Measurements from ENCODE around the gene TSGA10IP. TPM values are rescaled to one million over a fixed set of nuclear protein-coding genes. Genes with fewer than 3 reads are reported as not detected.

Gene TSGA10IP
- total RNA-seq: not detected

DNA sequence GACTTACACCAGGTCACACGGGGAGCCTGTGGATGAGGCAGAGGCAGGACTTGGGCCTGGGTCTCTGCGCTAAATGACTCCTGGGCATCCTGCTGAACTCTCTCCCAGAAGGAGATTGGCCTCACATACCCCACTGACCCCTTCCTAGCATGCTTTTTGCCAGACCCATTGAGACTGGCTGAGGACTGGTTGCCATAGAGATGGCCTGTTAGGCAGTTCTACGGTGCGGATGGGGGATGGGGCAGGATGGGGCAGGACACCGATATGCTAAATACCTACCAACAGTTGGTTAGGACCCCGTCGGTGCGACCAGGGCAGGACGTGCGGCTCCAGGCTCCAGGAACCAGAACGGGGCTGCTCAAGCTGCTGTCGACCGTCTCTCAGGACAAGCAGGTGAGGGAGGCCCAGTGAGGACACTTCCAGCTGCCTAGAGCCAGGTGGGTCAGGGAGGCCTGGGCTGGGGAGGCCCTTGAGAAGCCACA lies at the start of gene TSGA10IP:
TSGA10IP (plus strand) TSS at position 51 of the 482 bp plus-strand sequence; CDS start at position 247, 196 bp downstream.
- H3K27ac Mint-ChIP-seq: no peak within 1 kb of the TSS
- H3K4me1 Mint-ChIP-seq: peaks cover 8% of the 10 kb centered on the region
- no peaks in the 10 kb centered on the region for H3K36me3 Mint-ChIP-seq (ENCODE audit: low read depth)
- no peaks in the 10 kb centered on the region for H3K9me3 Mint-ChIP-seq
- no peaks in the 10 kb centered on the region for H3K27me3 Mint-ChIP-seq
- ATAC-seq (replicated peaks): no peak
- H3K4me3 Mint-ChIP-seq: no peak within 1 kb of the TSS

DNA sequence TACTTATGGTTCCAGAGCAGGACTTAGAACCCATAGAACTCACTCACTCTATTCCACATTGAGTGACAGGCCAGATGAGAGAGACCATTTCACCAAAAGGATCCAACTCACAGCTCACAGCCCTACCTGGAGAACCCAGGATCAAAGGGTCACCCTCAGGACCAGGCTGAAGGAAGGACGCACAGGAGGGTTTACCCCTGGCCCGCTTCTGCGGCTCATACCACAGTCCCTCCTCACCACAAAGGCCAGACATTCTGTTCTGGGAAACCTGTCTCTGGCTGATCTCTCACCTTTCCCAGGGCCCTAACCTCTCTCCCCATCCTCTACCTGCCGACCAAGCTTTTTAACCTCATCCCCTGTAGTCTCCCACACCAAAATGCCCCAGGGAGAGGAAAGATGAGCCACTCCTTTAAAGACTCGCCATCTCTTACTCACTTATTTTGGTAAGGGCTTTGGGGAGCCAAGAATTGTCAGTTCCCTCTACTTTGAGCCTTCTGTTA lies 49.7 kb upstream of the TSGA10IP start:
- Mint-ChIP-seq H3K4me3 (peak overlapping the region; percentile 88), H3K9me3 (no peaks in the 10 kb centered on the region), H3K4me1 (peaks cover 27% of the 10 kb centered on the region), H3K27ac (peak overlapping the region; percentile 74), H3K27me3 (no peaks in the 10 kb centered on the region), H3K36me3 (ENCODE audit: low read depth) (peaks cover 79% of the 10 kb centered on the region)
- no peak for ATAC-seq (replicated peaks)

DNA sequence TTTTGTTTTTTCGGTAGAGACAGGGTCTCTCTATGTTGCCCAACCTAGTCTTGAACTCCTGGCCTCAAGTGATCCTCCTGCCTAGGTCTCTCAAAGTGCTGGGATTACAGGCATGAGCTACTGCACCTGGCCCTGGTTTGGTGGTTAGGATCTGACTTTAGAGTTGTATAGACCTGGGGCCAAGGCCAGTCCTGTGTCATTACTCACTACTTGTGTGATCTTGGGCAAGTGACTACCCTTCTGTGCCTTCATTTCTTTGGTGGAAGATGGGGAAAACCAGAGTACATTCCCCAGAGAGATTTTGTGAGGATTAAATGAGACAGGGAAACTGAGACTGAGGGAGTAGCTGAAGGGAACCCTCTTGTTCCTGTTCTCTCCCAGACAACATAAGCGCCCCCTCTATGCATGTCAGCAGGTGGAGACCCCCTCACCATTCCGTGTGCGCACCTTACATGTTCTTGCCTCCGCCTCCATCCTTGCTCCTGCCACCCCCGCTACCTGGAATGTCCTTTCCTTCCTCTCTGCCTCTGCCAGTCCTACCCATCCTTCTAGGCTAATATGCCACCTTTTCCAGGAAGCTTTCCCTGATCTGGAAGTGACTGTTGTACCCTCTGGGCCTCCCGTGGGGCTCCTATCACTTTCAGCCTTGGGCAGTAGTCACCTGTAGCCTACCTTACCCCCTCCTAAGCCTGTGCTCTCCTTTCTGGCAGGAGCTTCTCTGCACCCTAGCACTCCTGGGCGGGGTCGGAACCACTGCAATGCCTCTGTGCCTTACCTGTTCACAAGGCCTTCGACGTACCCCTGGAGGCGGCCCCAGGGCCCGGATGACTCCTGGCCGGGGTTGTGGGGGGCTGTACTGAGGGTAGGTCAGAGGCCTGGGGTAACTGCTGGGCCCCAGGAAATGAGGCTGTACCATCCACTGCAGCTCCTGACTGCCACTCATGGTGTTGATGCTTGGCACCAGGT lies 49.0 kb upstream of the TSGA10IP start:
- Mint-ChIP-seq H3K4me3 (peak overlapping the region; percentile 88), H3K36me3 (ENCODE audit: low read depth) (peaks cover 77% of the 10 kb centered on the region), H3K9me3 (no peaks in the 10 kb centered on the region), H3K27ac (peak overlapping the region; percentile 74), H3K4me1 (peaks cover 27% of the 10 kb centered on the region), H3K27me3 (no peaks in the 10 kb centered on the region)
- ATAC-seq (replicated peaks): peak; percentile 14

DNA sequence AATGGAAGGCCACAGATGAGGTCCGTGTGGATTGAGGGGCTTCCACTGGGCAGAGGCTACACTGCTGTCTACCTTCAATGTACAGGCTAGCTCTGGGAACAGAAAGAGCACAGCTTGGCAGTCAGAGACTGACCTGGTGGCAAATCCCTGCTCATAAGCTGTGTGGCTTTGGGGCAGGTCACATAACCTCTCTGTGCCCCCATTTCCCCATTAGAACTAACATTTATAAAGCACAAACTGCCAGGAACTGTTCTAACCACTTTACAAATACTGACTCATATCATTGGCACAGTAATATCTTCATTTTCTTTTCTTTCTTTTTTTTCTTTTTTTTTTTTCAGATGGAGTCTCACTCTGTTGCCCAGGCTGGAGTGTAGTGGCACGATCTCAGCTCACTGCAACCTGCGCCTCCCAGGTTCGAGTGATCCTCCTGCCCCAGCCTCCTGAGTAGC lies 48.2 kb upstream of the TSGA10IP start:
- H3K4me3 Mint-ChIP-seq: peak overlapping the region; percentile 88
- no peaks in the 10 kb centered on the region for H3K27me3 Mint-ChIP-seq
- peaks cover 70% of the 10 kb centered on the region for H3K36me3 Mint-ChIP-seq (ENCODE audit: low read depth)
- H3K4me1 Mint-ChIP-seq: peaks cover 27% of the 10 kb centered on the region
- ATAC-seq (replicated peaks): no peak
- H3K9me3 Mint-ChIP-seq: no peaks in the 10 kb centered on the region
- H3K27ac Mint-ChIP-seq: peak overlapping the region; percentile 74

DNA sequence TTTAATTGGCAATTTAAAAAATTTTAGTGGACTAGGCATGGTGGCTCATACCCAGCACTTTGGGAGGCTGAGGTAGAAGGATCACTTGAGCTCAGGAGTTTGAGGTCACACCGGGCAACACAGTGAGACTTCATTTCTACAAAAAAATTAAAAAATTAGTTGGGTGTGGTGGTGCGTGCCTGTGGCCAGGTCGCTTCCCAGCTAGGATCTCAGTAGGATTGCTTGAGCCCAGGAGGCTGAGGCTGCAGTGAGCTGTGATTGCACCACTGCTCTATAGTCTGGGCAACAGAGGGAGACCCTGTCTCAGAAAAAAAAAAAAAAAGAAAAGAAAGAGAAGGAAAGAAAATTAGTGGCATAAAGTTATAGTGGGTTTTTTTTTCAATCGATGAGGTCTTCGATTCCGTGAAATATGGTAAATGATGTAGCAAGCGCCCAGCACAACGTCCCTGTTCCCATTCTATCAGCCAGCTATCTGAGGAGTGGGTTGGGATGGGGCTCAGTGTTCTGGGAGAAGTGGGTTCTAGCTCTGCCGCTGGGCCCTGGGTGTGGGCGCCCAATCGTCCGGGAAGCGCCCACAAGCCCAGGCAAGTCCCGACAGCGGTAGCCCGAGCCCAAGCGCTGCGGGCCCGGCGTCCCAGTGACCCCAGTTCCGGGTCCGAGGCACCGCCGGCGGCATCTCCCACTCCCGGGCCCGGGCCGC lies 46.5 kb upstream of the TSGA10IP start:
- Mint-ChIP-seq H3K4me1 (peaks cover 19% of the 10 kb centered on the region), H3K4me3 (peak overlapping the region; percentile 88), H3K27ac (peak overlapping the region; percentile 91), H3K36me3 (ENCODE audit: low read depth) (peaks cover 52% of the 10 kb centered on the region), H3K27me3 (no peaks in the 10 kb centered on the region), H3K9me3 (no peaks in the 10 kb centered on the region)
- ATAC-seq (replicated peaks): no peak

DNA sequence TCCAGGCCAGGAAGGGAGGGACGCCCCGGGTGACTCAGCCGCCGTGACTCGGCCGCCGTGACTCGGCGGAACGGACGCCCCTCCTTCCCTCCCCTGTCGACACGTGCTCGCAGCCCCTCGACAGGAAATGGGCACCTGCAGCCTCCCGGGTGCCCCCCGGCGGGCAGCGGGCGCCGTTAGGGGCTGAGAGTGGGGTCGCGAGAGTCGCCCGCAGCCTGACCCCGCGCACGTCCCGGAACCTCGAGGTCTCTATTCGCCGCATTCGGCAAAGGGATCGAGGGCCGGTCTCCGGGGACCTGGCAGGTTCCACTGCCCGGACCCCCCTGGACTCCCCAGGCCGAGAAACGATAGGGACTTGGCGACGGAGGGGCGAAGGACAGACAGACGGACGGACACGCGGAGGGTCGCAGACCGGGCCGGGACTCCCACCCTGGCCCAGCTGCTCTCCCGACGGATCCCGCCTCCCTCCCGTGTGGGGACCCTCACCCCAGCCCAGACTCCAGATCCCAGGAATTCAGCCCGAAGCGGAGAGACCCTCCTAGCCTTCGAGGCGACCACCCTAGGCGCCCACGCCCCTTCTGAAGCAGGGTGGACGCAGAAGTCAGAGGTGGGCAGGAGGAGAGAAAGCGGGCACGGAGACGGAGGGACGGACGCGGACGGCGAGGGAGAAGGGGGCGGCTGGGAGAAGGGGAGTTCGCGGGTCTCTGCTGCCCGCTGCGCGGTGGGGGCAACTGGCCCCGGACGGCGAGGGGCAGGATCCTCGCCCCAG lies 45.7 kb upstream of the TSGA10IP start:
- ATAC-seq (replicated peaks): peak; percentile 37
- H3K27ac Mint-ChIP-seq: peak overlapping the region; percentile 91
- no peaks in the 10 kb centered on the region for H3K27me3 Mint-ChIP-seq
- H3K36me3 Mint-ChIP-seq (ENCODE audit: low read depth): peaks cover 45% of the 10 kb centered on the region
- H3K4me3 Mint-ChIP-seq: peak overlapping the region; percentile 88
- peaks cover 14% of the 10 kb centered on the region for H3K4me1 Mint-ChIP-seq
- H3K9me3 Mint-ChIP-seq: no peaks in the 10 kb centered on the region

DNA sequence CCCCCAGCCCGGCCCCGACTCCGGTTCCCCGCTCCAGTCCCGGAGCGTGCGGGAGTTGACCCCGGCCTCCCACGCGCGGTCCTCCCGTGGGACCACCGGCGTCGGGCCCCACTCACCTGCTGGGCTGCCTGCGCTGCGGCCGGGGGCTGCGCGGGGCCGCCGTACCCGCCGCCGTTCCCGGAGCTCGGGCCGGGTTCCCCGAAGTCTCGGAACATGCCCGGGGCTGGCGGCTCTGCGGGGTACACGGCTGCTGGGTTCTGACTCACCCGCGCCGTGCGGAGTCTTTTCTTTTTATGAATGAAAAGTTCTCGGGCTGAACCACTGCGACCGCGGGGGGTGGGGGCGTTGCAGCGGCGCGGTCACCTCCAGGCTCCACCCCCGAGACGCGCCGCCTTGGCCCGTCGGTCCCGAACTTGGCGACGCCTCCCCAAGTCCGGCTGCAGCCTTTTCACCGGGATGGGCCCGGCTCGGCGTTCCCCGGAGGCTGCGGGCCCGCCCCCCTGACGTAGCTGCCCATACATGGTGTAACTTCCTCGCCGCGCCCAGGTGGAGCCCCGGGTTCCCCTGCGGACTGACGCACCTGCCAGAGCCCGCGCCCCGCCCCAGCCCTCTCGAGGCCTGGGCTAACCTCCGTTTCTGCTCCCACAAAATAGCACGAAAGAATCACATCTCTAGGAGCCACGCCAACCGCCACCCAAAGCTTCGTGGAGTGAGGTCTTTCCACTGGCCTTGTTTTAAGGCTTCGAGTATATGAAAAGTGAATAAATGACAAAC lies 45.0 kb upstream of the TSGA10IP start, which contains the start of gene FOSL1:
FOSL1 (minus strand) TSS at position 264 of the 774 bp plus-strand sequence; CDS start at position 215, 49 bp downstream.
- Mint-ChIP-seq H3K27ac (peak within 1 kb of the TSS; percentile 91), H3K4me3 (peak within 1 kb of the TSS; percentile 88), H3K27me3 (no peaks in the 10 kb centered on the region), H3K36me3 (ENCODE audit: low read depth) (peaks cover 39% of the 10 kb centered on the region), H3K9me3 (no peaks in the 10 kb centered on the region), H3K4me1 (peaks cover 11% of the 10 kb centered on the region)
- peak; percentile 85 for ATAC-seq (replicated peaks)

DNA sequence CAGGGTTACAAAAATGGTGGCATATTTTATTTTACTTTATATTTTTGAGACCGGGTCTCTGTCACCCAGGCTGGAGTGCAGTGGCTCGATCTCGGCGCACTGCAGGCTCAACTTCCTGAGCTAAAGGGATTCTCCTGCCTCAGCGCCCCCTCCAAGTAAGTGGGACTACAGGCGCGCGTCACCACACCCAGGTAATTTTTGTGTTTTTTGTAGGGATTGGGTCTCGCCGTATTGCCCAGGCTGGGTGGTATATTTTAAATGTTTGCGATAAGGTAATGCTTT lies 44.4 kb upstream of the TSGA10IP start:
- Mint-ChIP-seq H3K4me3 (peak overlapping the region; percentile 88), H3K36me3 (ENCODE audit: low read depth) (peaks cover 34% of the 10 kb centered on the region), H3K4me1 (peaks cover 6% of the 10 kb centered on the region), H3K9me3 (no peaks in the 10 kb centered on the region), H3K27me3 (no peaks in the 10 kb centered on the region), H3K27ac (peak overlapping the region; percentile 30)
- ATAC-seq (replicated peaks): no peak

DNA sequence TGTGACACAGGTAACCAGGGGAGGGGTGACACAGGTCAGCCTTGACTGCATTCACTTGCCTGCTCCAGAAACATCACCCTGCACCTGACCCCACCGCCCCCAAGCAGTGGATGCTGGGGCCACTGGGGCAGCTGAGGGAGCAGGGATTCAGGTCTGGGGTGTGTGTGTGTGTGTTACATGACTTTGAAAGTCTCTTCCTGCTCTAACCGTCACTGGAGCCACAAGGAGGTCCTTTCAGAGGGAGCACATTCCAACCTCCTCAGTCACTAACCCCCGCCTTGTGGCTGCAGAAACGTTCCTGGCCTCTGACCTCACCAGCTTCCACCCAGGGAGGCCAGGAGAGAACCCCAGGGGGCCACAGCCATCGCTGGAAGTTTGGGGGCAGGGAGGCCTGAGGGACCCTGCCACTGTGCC lies 42.2 kb upstream of the TSGA10IP start:
- H3K36me3 Mint-ChIP-seq (ENCODE audit: low read depth): peaks cover 11% of the 10 kb centered on the region
- H3K4me3 Mint-ChIP-seq: no peak overlapping the region
- H3K27ac Mint-ChIP-seq: no peak overlapping the region
- H3K4me1 Mint-ChIP-seq: no peaks in the 10 kb centered on the region
- no peaks in the 10 kb centered on the region for H3K9me3 Mint-ChIP-seq
- ATAC-seq (replicated peaks): no peak
- no peaks in the 10 kb centered on the region for H3K27me3 Mint-ChIP-seq

DNA sequence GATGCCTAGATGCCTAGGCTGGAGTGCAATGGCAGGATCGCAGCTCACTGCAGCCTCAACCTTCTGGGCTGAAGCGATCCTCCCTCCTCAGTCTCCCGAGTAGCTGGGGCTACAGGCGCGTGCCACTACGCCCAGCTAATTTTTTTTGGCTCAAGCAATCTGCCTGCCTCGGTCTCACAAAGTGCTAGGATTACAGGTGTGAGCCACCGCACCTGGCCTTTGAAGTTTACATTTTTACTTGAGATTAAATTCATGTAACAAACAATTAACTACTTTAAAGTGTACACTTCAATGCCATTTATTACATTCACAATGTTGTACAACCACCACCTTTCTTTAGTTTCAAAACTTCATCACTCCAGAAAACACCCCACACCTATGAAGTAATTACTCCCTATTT lies 41.6 kb upstream of the TSGA10IP start:
- peaks cover 5% of the 10 kb centered on the region for H3K36me3 Mint-ChIP-seq (ENCODE audit: low read depth)
- H3K9me3 Mint-ChIP-seq: no peaks in the 10 kb centered on the region
- no peak overlapping the region for H3K27ac Mint-ChIP-seq
- H3K4me1 Mint-ChIP-seq: no peaks in the 10 kb centered on the region
- no peaks in the 10 kb centered on the region for H3K27me3 Mint-ChIP-seq
- H3K4me3 Mint-ChIP-seq: no peak overlapping the region
- ATAC-seq (replicated peaks): no peak

DNA sequence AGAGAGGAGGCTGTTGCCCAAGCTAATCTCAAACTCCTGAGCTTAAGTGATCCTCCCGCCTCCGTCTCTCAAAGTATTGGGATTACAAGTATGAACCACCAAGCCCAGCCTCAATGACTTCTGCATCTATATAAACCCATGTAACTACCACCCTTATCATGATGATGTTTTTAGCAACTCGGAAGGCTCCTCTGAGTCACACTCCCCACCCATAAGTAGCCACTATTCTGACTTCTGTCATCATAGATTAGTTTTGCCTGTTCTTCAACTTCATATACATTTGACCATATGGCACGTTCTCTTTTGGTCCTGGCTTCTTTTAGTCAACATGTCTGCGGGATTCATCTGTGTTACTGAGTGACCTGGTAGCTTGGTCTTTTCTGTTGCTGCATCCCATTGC lies 38.7 kb upstream of the TSGA10IP start:
- H3K27me3 Mint-ChIP-seq: no peaks in the 10 kb centered on the region
- no peak for ATAC-seq (replicated peaks)
- no peaks in the 10 kb centered on the region for H3K4me1 Mint-ChIP-seq
- no peaks in the 10 kb centered on the region for H3K9me3 Mint-ChIP-seq
- H3K4me3 Mint-ChIP-seq: no peak overlapping the region
- no peaks in the 10 kb centered on the region for H3K36me3 Mint-ChIP-seq (ENCODE audit: low read depth)
- H3K27ac Mint-ChIP-seq: no peak overlapping the region

DNA sequence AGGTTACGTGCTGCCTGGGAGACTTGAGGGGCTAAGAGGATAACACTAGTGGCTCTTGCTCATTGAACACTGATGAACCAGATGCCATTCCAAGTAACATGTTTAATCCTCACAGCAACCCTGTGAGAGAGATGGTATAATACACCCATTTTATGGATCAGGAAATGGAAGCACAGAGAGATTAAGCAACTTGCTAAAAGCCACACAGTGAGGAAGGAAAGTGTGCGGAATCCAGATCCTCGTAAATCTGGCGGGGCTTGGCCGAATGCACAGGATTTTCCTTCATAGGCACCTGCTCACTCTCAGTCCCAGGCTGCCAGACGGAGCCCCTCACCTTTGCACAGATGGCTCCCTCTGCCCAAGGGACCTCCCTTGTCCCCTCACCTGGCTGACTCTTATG lies 37.4 kb upstream of the TSGA10IP start:
- Mint-ChIP-seq H3K27me3 (no peaks in the 10 kb centered on the region), H3K4me3 (no peak overlapping the region), H3K9me3 (no peaks in the 10 kb centered on the region), H3K27ac (no peak overlapping the region), H3K36me3 (ENCODE audit: low read depth) (no peaks in the 10 kb centered on the region), H3K4me1 (no peaks in the 10 kb centered on the region)
- ATAC-seq (replicated peaks): no peak

DNA sequence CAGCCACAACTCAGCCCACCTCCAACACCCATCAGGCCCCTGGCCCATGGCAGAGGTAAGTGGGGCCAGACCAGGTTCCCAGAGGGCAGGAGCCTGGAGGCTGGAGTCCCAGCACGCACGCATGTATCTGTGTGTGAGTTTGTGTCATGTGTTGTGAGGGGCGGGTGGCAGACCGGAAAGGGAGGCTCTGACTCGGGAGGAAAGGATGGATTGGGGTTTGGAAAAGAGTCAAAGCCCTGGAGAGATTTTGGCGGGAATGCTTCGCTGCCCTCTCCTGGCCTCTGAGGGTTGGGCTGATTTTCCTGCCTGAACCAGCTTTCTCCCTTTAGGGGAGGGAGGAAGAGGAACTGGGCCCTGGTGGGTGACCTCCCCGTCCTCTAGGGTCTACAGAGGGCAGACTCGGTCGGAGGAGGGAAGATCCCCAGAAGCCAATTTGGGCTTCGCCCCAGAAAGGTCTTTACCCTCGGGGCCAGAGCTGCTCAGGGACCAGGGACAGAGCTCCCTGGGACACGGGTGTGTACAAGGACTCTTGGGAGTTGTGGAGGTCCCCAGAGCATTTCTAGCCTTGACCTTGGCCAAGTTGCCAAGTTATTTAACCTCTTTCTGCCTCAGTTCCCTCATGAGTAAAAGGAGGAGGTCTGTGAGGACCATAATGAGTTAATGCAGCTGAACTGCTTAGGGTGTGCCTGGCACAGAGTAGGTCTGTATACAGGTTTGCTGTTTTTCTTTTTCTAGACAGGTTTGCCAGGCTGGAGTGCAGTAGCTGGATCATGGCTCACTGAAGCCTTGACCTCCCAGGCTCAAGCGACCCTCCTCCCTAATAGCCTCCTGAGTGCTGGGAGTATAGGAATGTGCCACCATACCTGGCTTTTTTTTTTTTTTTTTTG lies 33.4 kb upstream of the TSGA10IP start:
- H3K4me3 Mint-ChIP-seq: no peak overlapping the region

More for the DNA sequence above, 33.4 kb upstream of the TSGA10IP start:
- H3K9me3 Mint-ChIP-seq: no peaks in the 10 kb centered on the region
- H3K4me1 Mint-ChIP-seq: peaks cover 11% of the 10 kb centered on the region
- H3K27me3 Mint-ChIP-seq: no peaks in the 10 kb centered on the region
- H3K27ac Mint-ChIP-seq: no peak overlapping the region
- H3K36me3 Mint-ChIP-seq (ENCODE audit: low read depth): peaks cover 4% of the 10 kb centered on the region
- no peak for ATAC-seq (replicated peaks)

All from activated T-helper 17 cell treated with anti-CD3 and anti-CD28 coated beads, Interleukin-2, amount 50 U/mL, for 72 hours (primary cell).